Panc1 (cell line): Measurements from ENCODE around the gene ZNF609. TPM values are rescaled to one million over a fixed set of nuclear protein-coding genes. Genes with fewer than 3 reads are reported as not detected.

Experiments used
- ATAC-seq: fragments of 200-7000 bp; cut with Tn5 transposase; 2 replicates; pipeline ENCODE4 v1.9.1; 2020; ENCODE audit warnings: mild to moderate bottlenecking, moderate library complexity
- BruUV-seq: library from RNA; stranded (reverse); fragments of 400-500 nt; replicated peaks from 2 replicates; lab custom pipeline; 2021; lab: Mats Ljungman, UMichigan
- CTCF ChIA-PET: fragments of 300-600 bp; sonication (Branson Sonifier 250); formaldehyde crosslinking; loops from one replicate; lab custom pipeline; 2022; ENCODE audit warnings: antibody characterized with exemption; lab: Charles Lee
- POLR2A ChIA-PET: fragments of 300-600 bp; sonication (Branson Sonifier 250); formaldehyde crosslinking; loops from one replicate; lab custom pipeline; 2022; ENCODE audit warnings: antibody characterized with exemption; lab: Charles Lee
- DNase-seq: peaks from one replicate; pipeline ENCODE4 v3.0.0-alpha.2; 2010; ENCODE audit warnings: low read depth, low spot score
- H3K27ac ChIP-seq: 2 replicates; pipeline ENCODE4 v1.5.1; 2011; ENCODE audit warnings: mild to moderate bottlenecking, low read length, inconsistent platforms
- H3K27me3 ChIP-seq: fragments of 200-500 bp; sonication (Bioruptor generic); 2 replicates; pipeline ENCODE4 v1.6.0; 2014; ENCODE audit warnings: low read length, inconsistent platforms; ENCODE audit not compliant: control insufficient read depth, insufficient read depth
- H3K36me3 ChIP-seq: fragments of 200-500 bp; sonication (Bioruptor generic); 2 replicates; pipeline ENCODE4 v1.5.1; 2014; ENCODE audit warnings: inconsistent platforms, mild to moderate bottlenecking, low read length, moderate library complexity; ENCODE audit not compliant: control insufficient read depth, insufficient read depth
- H3K4me1 ChIP-seq: 2 replicates; pipeline ENCODE4 v1.5.1; 2011; ENCODE audit warnings: inconsistent platforms, mild to moderate bottlenecking, low read length, moderate library complexity; ENCODE audit not compliant: control insufficient read depth, insufficient read depth
- H3K4me3 ChIP-seq, 2 experiments: 2 replicates each; pipeline ENCODE4 v1.5.1; 2011 to 2012; ENCODE audit warnings: low read depth in 2 of 2, low read length in 2 of 2, mild to moderate bottlenecking in 2 of 2, inconsistent platforms in 1 of 2, moderate library complexity in 1 of 2
- H3K9me3 ChIP-seq: fragments of 200-500 bp; sonication (Bioruptor generic); 2 replicates; pipeline ENCODE4 v1.5.1; 2014; ENCODE audit warnings: low read depth, mild to moderate bottlenecking, inconsistent platforms, low read length, moderate library complexity; ENCODE audit not compliant: control insufficient read depth, insufficient read depth
- POLR2AphosphoS5 ChIP-seq: IDR thresholded peaks from 2 replicates; pipeline ENCODE4 v1.6.1; 2012; ENCODE audit warnings: mild to moderate bottlenecking, low read depth, low read length, moderate library complexity
- SIN3A ChIP-seq: IDR thresholded peaks from 2 replicates; pipeline ENCODE4 v1.6.1; 2012; ENCODE audit warnings: low read depth, mild to moderate bottlenecking, low read length, moderate library complexity, borderline replicate concordance; ENCODE audit not compliant: insufficient read depth
- TCF7L2 ChIP-seq: IDR thresholded peaks from 2 replicates; pipeline ENCODE4 v1.6.1; 2011; ENCODE audit warnings: mild to moderate bottlenecking, low read depth, low read length, inconsistent platforms
- in situ Hi-C: cut with HindIII; loops from 2 replicates; pipeline ENCODE4 v1.10.0; 2016; ENCODE audit warnings: low sequenced_read_pairs, low pct_unique_long_range_greater_than_20kb
- intact Hi-C: fragments of 100-400 bp; cut with micrococcal nuclease; formaldehyde crosslinking; loops from one replicate; pipeline ENCODE4 v1.10.0; 2022; ENCODE audit not compliant: unreplicated experiment
- total RNA-seq: library from RNA; stranded (reverse); gene quantifications from one replicate; pipeline ENCODE4 v1.2.1, GENCODE V29; 2021; ENCODE audit not compliant: unreplicated experiment
- TF ChIP-seq, protein P1 (sequence below): fragments of 450-650 bp; IDR thresholded peaks from 2 replicates; pipeline ENCODE4 v1.5.1; 2017; ENCODE audit warnings: mild to moderate bottlenecking
- TF ChIP-seq, protein P2 (sequence below), 2 experiments: IDR thresholded peaks; 2 replicates each; pipeline ENCODE4 v1.6.1; 2011 to 2012; ENCODE audit warnings: low read depth in 2 of 2, control low read depth in 1 of 2, low read length in 1 of 2, mild to moderate bottlenecking in 1 of 2, moderate library complexity in 1 of 2; ENCODE audit not compliant: insufficient read depth in 1 of 2

ZNF609 gene
- total RNA-seq, 1 experiment from 2014 or later = 47.2 TPM

DNA sequence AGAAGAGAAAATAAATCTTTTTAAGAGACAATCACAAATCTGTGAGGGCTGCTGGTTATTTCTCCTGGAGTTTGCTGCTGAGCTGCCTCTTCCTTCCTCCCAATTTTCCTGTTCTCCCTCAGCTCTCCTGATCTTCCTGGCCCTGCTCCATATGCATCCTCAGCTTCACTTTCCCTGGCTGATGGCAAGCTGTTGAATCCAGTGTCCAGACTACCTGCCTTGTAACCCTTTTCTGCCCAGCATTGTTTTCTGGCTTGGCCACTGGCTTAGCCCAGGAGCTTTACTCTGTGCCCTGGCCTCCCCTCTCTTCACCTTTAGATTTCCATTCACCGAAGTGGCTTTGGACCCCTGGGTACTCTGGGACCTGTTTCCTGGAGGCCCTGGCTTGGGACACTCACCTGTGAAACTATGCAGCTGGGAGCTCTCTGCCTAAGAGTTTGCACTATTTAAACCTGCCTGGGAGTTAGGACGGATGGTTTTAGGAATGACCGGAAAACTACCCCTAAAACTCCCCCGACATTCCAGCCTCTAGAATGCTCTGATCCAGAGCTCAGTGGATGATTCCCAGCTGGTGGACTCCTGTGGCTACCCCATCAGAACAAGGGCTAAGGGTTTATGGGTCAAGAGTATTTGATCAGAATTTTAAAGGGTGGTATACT is 225.0 kb downstream of the ZNF609 start:
- no peaks in the 10 kb centered on the region for H3K27me3 ChIP-seq
- H3K4me3 ChIP-seq = no peak overlapping the region
- no TSS peak for BruUV-seq
- ATAC-seq (no peak), DNase-seq (no peak)
- no peaks in the 10 kb centered on the region for H3K9me3 ChIP-seq
- in situ Hi-C loops (no loop called here), intact Hi-C loops (loop anchor here (10.0 kb wide), 2 partner anchors 231 to 261 kb away; no protein-coding TSS in a partner anchor)
- H3K27ac ChIP-seq = no peak overlapping the region
- ChIA-PET CTCF (interaction anchor here (2.9 kb wide), 1 partner anchor 43 kb away, joined by 35 read pairs; no protein-coding TSS in a partner anchor), POLR2A (no interaction called here)
- H3K4me1 ChIP-seq = peaks cover 17% of the 10 kb centered on the region; the same call in 1 of the 2 replicates
- TF ChIP-seq, protein P1, sequence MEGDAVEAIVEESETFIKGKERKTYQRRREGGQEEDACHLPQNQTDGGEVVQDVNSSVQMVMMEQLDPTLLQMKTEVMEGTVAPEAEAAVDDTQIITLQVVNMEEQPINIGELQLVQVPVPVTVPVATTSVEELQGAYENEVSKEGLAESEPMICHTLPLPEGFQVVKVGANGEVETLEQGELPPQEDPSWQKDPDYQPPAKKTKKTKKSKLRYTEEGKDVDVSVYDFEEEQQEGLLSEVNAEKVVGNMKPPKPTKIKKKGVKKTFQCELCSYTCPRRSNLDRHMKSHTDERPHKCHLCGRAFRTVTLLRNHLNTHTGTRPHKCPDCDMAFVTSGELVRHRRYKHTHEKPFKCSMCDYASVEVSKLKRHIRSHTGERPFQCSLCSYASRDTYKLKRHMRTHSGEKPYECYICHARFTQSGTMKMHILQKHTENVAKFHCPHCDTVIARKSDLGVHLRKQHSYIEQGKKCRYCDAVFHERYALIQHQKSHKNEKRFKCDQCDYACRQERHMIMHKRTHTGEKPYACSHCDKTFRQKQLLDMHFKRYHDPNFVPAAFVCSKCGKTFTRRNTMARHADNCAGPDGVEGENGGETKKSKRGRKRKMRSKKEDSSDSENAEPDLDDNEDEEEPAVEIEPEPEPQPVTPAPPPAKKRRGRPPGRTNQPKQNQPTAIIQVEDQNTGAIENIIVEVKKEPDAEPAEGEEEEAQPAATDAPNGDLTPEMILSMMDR = no peak
- TF ChIP-seq TCF7L2 = no peak
- TF ChIP-seq, protein P2, sequence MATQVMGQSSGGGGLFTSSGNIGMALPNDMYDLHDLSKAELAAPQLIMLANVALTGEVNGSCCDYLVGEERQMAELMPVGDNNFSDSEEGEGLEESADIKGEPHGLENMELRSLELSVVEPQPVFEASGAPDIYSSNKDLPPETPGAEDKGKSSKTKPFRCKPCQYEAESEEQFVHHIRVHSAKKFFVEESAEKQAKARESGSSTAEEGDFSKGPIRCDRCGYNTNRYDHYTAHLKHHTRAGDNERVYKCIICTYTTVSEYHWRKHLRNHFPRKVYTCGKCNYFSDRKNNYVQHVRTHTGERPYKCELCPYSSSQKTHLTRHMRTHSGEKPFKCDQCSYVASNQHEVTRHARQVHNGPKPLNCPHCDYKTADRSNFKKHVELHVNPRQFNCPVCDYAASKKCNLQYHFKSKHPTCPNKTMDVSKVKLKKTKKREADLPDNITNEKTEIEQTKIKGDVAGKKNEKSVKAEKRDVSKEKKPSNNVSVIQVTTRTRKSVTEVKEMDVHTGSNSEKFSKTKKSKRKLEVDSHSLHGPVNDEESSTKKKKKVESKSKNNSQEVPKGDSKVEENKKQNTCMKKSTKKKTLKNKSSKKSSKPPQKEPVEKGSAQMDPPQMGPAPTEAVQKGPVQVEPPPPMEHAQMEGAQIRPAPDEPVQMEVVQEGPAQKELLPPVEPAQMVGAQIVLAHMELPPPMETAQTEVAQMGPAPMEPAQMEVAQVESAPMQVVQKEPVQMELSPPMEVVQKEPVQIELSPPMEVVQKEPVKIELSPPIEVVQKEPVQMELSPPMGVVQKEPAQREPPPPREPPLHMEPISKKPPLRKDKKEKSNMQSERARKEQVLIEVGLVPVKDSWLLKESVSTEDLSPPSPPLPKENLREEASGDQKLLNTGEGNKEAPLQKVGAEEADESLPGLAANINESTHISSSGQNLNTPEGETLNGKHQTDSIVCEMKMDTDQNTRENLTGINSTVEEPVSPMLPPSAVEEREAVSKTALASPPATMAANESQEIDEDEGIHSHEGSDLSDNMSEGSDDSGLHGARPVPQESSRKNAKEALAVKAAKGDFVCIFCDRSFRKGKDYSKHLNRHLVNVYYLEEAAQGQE (IDR thresholded peaks at IDR 0.05; ENCODE audit: insufficient read depth in 1 of 2, low read depth in 2 of 2, low read length in 1 of 2) = no peak
- no peak for TF ChIP-seq SIN3A
- TF ChIP-seq POLR2AphosphoS5 = no peak; the same call in 1 of the 2 replicates
- H3K36me3 ChIP-seq = peaks cover 20% of the 10 kb centered on the region

DNA sequence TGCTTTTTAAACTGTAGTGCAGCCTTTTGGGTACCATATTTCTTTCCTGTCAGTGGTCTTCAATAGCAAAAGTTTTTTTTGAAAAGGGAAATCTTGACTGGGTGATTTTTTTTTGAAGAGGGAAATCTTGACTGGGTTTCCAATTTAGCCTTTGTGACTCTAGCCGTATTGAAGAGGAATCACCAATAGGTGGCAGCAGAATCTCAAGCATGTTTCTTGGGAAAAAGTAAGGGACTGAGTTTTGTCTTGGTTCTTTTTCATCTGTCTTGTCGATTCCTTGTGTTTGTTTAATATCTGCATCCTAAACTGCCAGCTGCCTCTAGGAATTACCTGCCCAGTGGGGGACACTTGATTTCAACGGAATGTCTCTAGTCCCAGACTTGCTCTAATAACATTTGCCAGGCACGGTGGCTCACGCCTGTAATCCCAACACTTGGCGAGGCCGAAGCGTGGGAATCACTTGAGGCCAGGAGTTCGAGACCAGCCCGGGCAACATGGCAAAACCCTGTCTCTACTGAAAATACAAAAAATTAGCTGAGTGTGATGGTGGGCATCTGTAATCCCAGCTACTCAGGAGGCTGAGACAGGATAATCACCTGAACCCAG is 225.9 kb downstream of the ZNF609 start:
- TF ChIP-seq, protein P2 (IDR thresholded peaks at IDR 0.05; ENCODE audit: insufficient read depth in 1 of 2, low read depth in 2 of 2, low read length in 1 of 2) = no peak
- TF ChIP-seq, protein P1 = peak; percentile 83
- no peaks in the 10 kb centered on the region for H3K9me3 ChIP-seq
- POLR2A ChIA-PET = interaction anchor here (0.6 to 0.7 kb wide), 2 partner anchors 69 to 291 kb away, joined by 4 read pairs; no protein-coding TSS in a partner anchor
- H3K27ac ChIP-seq = no peak overlapping the region
- intact Hi-C loops = loop anchor here (2.0 to 10.0 kb wide), 3 partner anchors 43 to 261 kb away; no protein-coding TSS in a partner anchor
- in situ Hi-C loops = no loop called here
- no TSS peak for BruUV-seq
- ATAC-seq = no peak
- CTCF ChIA-PET = interaction anchor here (0.5 to 2.9 kb wide), 3 partner anchors 15 to 135 kb away, joined by 4 to 35 read pairs (median 4); no protein-coding TSS in a partner anchor
- H3K4me3 ChIP-seq = no peak overlapping the region
- H3K27me3 ChIP-seq = no peaks in the 10 kb centered on the region
- H3K4me1 ChIP-seq = peaks cover 17% of the 10 kb centered on the region; the same call in 1 of the 2 replicates
- peak; percentile 27 for DNase-seq
- peaks cover 15% of the 10 kb centered on the region for H3K36me3 ChIP-seq
